Urinary bladder (tissue), 4 donors: ENCODE results near the gene MAPKAPK3. TPM values are rescaled to one million over a fixed set of nuclear protein-coding genes. Genes with fewer than 3 reads are reported as not detected.

Experiments used
- DNase-seq: peaks from one replicate; pipeline ENCODE4 v3.0.0-alpha.2; 2015; ENCODE audit errors: extremely low spot score
- H3K27ac ChIP-seq: one replicate; pipeline ENCODE4 v1.5.1; 2013; ENCODE audit warnings: low read depth, mild to moderate bottlenecking, moderate library complexity
- H3K36me3 ChIP-seq: one replicate; pipeline ENCODE4 v1.6.1; 2013; ENCODE audit warnings: mild to moderate bottlenecking, moderate library complexity; ENCODE audit not compliant: insufficient read depth
- H3K4me1 ChIP-seq: one replicate; pipeline ENCODE4 v1.6.1; 2013; ENCODE audit warnings: mild to moderate bottlenecking, moderate library complexity; ENCODE audit not compliant: insufficient read depth
- H3K4me3 ChIP-seq: one replicate; pipeline ENCODE4 v1.5.1; 2013; ENCODE audit warnings: low read depth, low read length
- WGBS: extraction: QIAGEN DNeasy Blood & Tissue Kit; methylation state at CpG from one replicate; pipeline ENCODE4 v1.1.7; 2013; 5-methylcytosine and 5-hydroxymethylcytosine counted together
- polyA plus RNA-seq: library from polyadenylated mRNA; stranded (reverse); fragments of 200-250 nt; gene quantifications from one replicate; pipeline ENCODE4 v1.2.3, GENCODE V29; 2013
- total RNA-seq: library from RNA; depleted of rRNA; stranded (reverse); fragments of >200 nt; gene quantifications from one replicate; pipeline ENCODE4 v1.2.3, GENCODE V29; 2014
- donor health status: healthy with polysubstance abuse.
- donor health status: healthy.

Gene MAPKAPK3
- total and polyA plus RNA-seq, 2 donors = 20.5 to 23.0 TPM

DNA sequence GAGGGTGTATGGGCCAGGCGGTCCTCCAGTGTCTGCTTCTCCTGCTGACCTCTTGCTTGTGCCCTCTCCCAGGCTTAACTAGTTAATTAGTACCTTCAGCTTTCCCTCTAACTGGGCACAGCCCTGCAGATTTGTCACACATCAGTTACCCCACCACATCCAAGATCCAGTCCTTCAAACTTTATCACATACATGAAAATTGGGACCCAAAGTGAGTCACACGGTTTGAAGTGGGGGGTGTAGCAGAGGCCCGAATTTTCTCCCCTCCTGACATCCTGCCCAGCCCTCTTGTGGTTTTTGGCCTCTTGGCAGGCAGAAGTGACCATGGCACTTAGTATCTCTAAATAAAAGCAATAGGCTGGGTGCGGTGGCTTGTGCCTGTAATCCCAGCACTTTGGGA lies 3.9 kb downstream of the MAPKAPK3 start:
- no peak for DNase-seq
- no peak overlapping the region for H3K4me3 ChIP-seq
- peaks cover 2% of the 10 kb centered on the region for H3K4me1 ChIP-seq
- H3K36me3 ChIP-seq = no peaks in the 10 kb centered on the region
- H3K27ac ChIP-seq = no peak overlapping the region
- 67% methylated on average over 4 of the region's 4 CpGs for WGBS

DNA sequence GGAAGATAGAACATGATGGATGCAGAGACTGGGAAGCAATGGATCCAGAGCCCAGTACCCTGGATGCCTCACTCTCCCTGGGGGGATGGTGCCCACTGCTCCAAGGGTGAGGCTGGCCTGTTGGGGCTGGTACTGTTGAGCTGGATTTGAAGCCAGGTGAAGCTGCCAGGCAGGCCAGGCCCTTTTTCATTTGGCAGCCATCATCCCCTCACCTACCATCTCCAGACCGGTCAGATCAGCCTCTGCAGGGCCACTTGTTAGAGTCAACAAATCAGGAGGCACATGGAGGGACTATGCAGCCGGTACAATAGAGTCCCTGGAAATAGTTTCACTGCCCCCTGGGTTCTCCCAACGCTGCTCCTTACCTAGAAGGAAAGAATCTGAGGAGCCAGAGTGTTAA lies 5.9 kb downstream of the MAPKAPK3 start:
- Histone ChIP-seq H3K4me3 (no peak overlapping the region), H3K4me1 (peaks cover 2% of the 10 kb centered on the region), H3K27ac (no peak overlapping the region), H3K36me3 (no peaks in the 10 kb centered on the region)
- no peak for DNase-seq
- WGBS = 79% methylated on average over 3 of the region's 3 CpGs

DNA sequence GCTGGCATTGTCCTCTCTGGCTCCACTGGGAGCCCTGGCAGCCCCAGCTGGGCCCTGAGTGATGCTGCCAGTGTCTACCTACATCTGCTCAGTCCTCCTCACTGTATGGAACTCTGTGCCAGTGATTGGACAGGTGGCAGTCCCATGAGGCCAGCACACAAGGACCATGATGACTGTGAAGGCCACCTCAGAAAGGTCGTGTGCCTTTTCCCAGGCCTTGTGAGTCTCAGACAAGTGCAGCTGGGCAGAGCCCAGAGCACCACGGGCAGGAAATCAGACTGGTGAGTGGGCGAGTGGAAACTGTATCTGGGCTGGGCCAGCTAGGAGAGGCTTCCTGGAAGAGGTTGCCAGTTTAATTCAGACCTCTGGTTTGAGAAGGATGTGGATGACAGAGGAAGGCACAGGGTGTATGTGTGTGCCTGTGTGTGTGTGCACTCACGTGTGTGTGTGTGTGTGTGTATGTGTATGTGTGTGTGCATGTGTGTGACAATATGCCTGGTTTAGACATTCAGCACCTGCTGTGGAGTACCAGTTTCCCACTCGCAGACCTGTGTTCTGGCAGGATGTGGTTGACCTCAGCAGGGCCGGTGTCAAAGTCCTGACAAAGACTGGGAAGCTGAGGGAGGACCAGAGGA lies 7.0 kb downstream of the MAPKAPK3 start:
- H3K4me1 ChIP-seq = peaks cover 2% of the 10 kb centered on the region

DNA sequence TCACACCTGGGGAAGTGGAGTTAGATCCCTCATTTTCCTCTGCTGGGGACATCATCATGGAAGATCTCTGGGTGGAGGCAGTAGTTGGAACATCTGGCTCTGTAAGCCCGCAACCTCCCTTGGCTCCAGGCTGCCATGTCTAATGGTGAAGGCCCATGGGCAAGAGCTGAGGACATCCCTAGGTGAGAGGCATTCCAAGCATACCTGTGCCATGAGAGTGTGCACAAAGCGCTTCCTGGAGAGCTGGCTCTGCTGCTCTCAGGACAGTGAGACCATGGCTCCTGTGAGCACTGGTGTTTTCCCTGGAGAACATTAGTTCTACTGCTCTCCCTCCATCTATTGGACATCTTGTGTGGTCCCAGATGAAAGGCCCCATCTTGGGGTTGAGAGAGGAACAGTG lies 7.7 kb downstream of the MAPKAPK3 start:
- H3K4me1 ChIP-seq = peaks cover 2% of the 10 kb centered on the region
- no peak overlapping the region for H3K27ac ChIP-seq
- DNase-seq = no peak
- no peak overlapping the region for H3K4me3 ChIP-seq
- WGBS = 94% methylated on average over 2 of the region's 2 CpGs
- H3K36me3 ChIP-seq = no peaks in the 10 kb centered on the region

More for the DNA sequence above, 7.0 kb downstream of the MAPKAPK3 start:
- Histone ChIP-seq H3K4me3 (no peak overlapping the region), H3K27ac (no peak overlapping the region), H3K36me3 (no peaks in the 10 kb centered on the region)
- no peak for DNase-seq
- 65% methylated on average over 6 of the region's 6 CpGs for WGBS

DNA sequence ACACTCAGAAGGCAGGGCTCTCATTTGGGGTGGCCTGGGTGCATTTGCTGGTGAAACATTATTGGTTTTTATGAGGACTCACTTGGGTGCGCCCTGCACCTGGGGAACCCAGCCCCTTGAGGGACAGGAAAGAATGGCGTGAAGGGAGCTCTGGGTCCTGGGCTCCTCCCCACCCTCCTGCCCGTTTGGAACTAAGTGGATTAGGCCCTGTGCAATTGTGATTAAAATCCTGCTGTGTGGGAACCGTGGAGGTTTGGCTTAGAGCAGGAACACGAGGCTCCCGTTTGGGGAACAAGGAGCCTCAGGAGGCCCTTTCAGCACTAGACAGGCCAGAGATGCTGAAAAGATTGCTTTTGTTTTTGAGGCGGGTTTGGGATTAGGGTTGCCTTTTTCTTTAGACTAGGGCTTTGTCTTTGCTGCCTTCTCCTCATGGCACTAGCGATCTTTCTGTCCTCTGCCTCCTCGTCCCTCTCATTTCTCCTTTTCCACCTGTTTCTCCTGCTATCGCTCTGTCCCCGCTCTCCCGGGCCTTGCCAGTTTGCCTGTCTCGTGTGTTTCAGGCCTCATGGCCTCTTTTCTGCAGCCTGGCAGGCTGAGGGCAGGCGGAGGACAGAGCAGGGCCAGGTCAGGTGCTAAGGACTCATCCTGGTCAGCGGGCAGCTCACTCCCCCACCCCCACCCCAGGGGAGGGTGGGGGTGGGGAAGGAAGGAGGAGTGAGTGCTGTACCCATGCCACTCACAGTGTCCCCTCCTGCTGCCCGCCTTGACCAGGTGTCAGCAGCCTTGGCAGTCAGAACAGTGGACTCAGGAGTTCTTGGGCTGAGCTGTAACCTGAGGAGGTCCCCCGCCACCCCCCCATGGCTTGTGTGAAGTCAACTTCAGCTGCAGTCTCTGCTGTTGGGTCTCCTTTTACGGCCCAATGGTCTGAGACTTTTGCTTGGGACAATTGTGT lies 8.6 kb downstream of the MAPKAPK3 start:
- H3K27ac ChIP-seq = no peak overlapping the region
- H3K36me3 ChIP-seq = no peaks in the 10 kb centered on the region
- WGBS = 78% methylated on average over 18 of the region's 18 CpGs
- H3K4me1 ChIP-seq = no peaks in the 10 kb centered on the region
- no peak overlapping the region for H3K4me3 ChIP-seq
- DNase-seq = no peak

DNA sequence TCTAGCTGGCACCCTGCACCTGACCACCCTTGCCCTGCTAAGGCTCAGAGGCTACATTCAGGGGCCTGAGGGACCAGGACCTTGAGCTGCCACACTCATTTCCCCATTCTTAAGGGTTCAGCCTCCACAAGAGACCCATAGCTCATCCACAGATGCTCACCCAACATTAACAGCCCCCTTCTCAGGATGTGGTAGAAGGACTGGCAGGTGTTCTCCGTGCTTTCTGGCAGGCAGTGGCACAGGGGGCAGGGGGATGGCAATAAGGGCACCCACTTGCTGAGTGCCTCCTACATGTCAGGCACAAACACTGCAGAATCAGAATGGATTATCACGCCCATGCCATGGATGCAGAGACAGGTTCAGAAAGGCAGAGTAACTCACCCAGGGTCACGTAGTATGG lies 9.4 kb downstream of the MAPKAPK3 start:
- Histone ChIP-seq H3K27ac (no peak overlapping the region), H3K4me1 (no peaks in the 10 kb centered on the region), H3K36me3 (no peaks in the 10 kb centered on the region), H3K4me3 (no peak overlapping the region)
- DNase-seq = no peak
- WGBS = 95% methylated on average over 3 of the region's 3 CpGs

DNA sequence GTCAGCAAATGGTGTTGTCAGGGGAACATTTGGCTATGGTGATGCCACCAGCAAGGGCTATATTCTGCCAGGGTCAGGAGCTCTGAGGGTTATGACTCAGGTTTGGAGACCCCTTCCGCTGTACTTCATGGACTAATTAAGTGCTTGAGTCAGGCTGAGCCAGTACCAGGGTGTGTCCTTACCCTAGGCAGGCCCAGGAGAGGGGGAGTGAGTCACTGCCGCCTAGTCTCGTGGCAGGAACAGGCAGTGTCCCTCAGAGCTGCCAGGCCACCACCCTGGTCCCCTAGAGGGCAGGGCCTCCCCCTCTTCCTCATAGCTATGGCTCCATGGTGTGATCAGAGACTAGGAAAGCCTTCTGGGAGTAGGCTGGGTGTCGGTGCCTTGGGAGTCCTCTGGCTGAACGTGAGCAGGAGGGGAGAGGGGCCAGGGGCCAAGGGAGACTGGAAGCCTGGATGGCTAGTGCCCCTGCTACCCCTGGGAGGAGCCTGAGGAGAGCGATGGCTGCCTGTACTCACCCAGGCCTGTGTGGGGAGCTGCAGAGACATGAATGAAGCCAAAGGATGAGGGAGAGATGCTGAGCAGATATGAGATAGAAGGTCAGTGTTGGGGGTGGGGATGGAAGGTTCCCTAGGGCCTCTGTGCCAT lies 10.6 kb downstream of the MAPKAPK3 start:
- H3K27ac ChIP-seq = no peak overlapping the region
- no peaks in the 10 kb centered on the region for H3K4me1 ChIP-seq
- no peaks in the 10 kb centered on the region for H3K36me3 ChIP-seq
- H3K4me3 ChIP-seq = no peak overlapping the region
- 62% methylated on average over 6 of the region's 6 CpGs for WGBS
- no peak for DNase-seq

DNA sequence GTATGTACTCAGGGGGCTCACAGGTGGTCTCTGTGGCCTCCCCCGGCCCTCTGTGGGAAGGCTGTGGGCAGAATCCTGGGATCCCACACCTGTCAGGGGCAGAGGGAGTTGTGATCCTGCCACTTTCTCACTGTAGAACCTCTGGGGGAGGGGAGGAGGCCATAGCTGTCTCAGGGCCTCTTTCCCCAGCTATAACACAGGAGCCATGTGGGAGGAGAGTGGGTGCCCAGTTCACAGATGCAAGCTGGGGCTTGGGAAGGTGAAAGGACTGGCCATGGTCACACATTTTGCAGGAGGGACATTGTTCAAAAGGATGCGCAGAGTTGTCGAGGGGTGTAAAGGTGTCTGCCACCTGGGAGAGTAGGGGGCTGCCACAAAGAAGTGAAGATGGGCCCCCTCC lies 11.7 kb downstream of the MAPKAPK3 start:
- Histone ChIP-seq H3K4me3 (no peak overlapping the region), H3K4me1 (no peaks in the 10 kb centered on the region), H3K36me3 (no peaks in the 10 kb centered on the region), H3K27ac (no peak overlapping the region)
- 95% methylated on average over 3 of the region's 3 CpGs for WGBS
- DNase-seq = no peak

DNA sequence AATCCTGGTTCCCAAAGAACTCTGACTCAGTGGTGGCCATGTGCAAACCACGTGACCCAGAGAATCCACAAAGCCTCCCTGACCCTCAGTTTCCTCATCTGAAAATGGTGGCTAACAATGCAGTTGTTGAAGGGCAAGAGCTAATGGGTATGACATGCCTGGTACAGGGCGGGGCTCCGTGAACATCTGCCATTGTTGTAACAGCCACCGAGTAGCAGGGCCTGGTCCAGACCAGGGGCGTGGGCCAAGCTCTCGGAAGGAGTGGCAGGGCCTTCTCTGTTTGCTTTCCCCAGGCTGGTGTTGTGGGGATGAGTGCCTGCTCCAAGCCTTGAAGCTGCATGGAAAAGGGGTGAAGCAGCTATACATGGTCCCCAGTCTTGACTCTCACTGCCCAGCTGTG lies 13.4 kb downstream of the MAPKAPK3 start:
- DNase-seq = no peak
- no peak overlapping the region for H3K27ac ChIP-seq
- no peak overlapping the region for H3K4me3 ChIP-seq
- H3K36me3 ChIP-seq = no peaks in the 10 kb centered on the region
- no peaks in the 10 kb centered on the region for H3K4me1 ChIP-seq
- WGBS = 94% methylated on average over 6 of the region's 6 CpGs

DNA sequence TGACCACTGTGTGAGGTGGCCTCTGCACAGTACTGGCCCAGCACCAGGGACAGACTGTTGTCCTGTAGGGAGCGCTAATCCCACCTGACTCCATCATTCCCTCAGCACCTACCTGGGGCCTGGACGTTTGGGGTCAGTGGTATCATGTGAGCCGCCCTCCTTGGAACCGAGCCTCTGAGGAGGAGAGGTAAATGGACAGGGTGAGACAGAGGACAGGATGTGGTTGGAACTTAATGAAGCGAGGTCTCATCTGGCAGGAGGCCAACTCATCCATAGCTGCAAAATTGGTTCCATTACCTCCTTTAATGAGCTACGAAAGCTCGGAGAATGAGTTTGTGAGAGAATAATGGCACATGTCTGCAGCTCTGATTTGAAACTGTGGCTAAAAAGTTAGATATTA lies 13.9 kb downstream of the MAPKAPK3 start:
- no peak for DNase-seq
- no peaks in the 10 kb centered on the region for H3K36me3 ChIP-seq
- 70% methylated on average over 7 of the region's 7 CpGs for WGBS
- no peaks in the 10 kb centered on the region for H3K4me1 ChIP-seq
- no peak overlapping the region for H3K27ac ChIP-seq
- H3K4me3 ChIP-seq = no peak overlapping the region

DNA sequence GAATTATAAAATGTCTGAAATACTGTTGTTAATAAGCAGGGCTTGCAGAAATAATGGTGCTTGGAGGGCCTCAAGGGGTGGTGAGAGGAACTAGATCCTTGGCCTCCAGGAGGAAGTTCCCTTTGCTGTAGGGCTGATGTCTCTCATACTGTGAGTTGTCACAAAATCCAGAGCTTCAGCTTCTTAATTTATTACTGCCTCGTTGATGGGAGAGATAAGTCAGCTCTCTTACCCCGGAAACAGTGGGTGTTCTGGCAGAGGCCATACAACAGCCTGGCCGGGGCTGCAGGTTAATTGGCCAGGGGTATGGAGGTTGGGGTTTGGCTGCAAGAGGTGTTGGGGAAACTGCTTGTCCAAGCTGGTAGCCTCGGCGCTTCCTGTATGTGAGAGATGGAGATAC lies 15.5 kb downstream of the MAPKAPK3 start:
- Histone ChIP-seq H3K4me1 (no peaks in the 10 kb centered on the region), H3K36me3 (no peaks in the 10 kb centered on the region), H3K4me3 (no peak overlapping the region), H3K27ac (no peak overlapping the region)
- WGBS = 38% methylated on average over 5 of the region's 5 CpGs
- DNase-seq = no peak

DNA sequence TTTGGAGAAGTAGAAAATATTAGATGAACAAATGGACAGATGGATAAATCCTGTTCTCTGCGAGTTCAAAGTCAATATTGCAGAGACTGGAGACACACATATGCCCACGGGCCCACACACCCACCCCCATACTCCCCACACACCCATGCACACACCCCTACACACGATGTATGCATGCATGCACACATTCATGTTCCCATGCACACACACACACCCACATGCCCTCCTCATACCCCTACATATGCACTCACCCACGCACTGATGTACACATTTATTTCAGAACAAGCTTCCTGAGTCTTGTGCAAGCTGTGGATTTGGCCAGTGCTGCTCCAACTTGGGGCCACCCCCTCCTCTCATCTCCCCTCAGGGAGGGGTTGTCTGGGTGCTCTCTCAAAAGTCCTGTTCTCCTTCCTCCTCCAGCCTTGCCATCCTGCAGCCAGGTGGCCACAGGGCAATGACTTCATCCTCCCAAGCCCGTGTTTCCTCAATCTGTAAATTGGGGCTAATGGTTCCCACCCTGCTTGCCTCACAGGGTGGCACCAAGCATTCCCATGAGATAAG lies 16.4 kb downstream of the MAPKAPK3 start:
- Histone ChIP-seq H3K4me3 (no peak overlapping the region), H3K4me1 (no peaks in the 10 kb centered on the region), H3K36me3 (no peaks in the 10 kb centered on the region), H3K27ac (no peak overlapping the region)
- no peak for DNase-seq
- WGBS = 84% methylated on average over 5 of the region's 5 CpGs

DNA sequence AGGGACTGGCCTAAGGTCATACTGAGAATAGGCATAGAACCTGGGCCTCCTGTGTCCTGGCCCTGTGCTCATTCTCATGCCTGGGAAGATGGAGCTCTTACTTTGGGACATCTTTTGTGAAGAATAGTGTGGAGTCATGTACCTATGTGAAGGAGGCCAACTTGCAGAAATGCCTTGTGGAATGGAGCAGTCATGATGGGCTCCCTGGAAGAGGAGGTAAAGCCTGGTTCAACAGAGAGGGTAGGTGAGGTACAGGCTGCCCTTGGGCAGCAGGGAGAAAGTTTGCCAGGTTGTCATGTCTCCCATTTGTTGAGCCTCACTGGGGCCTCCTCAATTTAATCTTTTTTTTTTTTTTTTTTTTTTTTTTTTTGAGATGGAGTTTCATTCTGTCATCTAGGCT lies 18.1 kb downstream of the MAPKAPK3 start:
- no peak overlapping the region for H3K4me3 ChIP-seq
- H3K36me3 ChIP-seq = no peaks in the 10 kb centered on the region
- no peak for DNase-seq
- H3K27ac ChIP-seq = no peak overlapping the region
- no peaks in the 10 kb centered on the region for H3K4me1 ChIP-seq
